ENCODE results near the gene MED13L.

GRCh38 chr12:116138364-116138763 lies 139.1 kb downstream of the MED13L start:
- TF ChIP-seq CTCF (IDR thresholded peaks at IDR 0.05) (no peak), POLR2AphosphoS5 (IDR thresholded peaks at IDR 0.05) (no peak)

Measured in breast epithelium (tissue), 3 donors.